Hepatocyte (in vitro differentiated cells): ENCODE data around the gene RAB3A.

Experiments used
- CTCF ChIP-seq: fragments of 200-600 bp; sonication (generic); IDR thresholded peaks from 2 replicates; pipeline ENCODE4 v1.5.1; 2016; ENCODE audit warnings: antibody characterized with exemption, mild to moderate bottlenecking; ENCODE audit not compliant: poor library complexity
- EZH2 ChIP-seq: fragments of 200-600 bp; sonication (generic); IDR thresholded peaks from 2 replicates; pipeline ENCODE4 v1.6.1; 2016; ENCODE audit warnings: antibody characterized with exemption, mild to moderate bottlenecking, borderline replicate concordance
- EZH2phosphoT487 ChIP-seq: fragments of 200-600 bp; sonication (generic); IDR thresholded peaks from one replicate; pipeline ENCODE4 v1.6.1; 2018; ENCODE audit warnings: antibody characterized with exemption, mild to moderate bottlenecking, low read depth, moderate library complexity; ENCODE audit not compliant: unreplicated experiment, severe bottlenecking

GRCh38 chr19:18160971-18161635 is 42.7 kb downstream of the RAB3A start:
- TF ChIP-seq CTCF, result peak; percentile 49
- no peak for TF ChIP-seq EZH2
- TF ChIP-seq EZH2phosphoT487, result no peak
